GM18519 (cell line): ENCODE data around the gene TSSK6.

Experiments
- ATAC-seq: cut with Tn5 transposase; IDR thresholded peaks from one replicate; pipeline ENCODE4 v1.9.1; 2021; ENCODE audit warnings: mild to moderate bottlenecking, moderate library complexity; ENCODE audit not compliant: unreplicated experiment, low FRiP score

The TSSK6 gene

DNA sequence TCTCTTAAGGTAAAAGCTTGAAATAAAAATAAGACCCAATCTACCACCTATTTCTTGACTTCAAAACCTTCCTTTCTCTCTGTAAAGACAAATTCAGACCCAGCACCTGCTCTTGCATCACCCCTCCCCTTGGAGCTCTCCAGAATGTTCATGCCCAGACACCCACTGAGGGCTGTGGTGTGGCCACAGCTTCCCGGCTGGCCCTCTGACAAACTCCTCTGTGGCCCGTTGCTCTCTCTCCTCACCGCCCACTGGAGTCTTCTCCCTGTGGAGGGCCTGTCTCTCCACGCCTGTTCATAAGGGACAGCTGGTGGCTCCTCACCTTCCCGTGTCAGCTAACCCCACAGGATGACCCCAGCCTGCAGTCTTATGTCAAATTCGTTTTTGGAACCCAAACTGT is 49.1 kb downstream of the TSSK6 start:
- ATAC-seq: no peak

DNA sequence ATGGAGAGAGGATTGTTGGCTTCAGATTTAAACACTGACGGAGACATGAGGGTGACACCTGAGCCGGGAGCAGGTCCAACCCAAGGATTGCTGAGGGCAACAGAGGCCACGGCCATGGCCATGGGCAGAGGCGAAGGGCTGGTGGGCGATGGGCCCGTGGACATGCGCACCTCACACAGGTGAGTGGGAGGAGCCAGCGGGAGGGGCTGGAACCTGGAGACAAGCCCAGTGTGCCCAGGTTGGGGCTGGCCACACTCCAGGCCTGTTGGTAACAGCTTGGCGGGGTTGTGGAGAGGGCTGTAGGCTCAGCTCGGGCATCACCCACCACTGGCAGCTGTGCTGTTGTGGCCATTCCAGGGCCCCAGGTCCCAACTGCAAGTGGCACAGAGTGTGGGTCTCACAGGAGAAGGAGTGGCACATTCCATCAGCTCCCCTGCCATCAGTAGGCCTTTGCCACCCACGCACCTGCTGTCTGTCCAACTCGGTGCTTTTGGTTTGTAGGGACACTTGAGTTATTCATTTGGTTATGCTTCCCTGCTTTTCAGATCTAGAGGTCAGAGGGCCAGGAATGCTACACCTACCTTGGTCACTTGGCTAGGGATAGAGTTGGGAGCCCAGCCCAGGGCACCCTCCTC is 49.8 kb downstream of the TSSK6 start:
- no peak for ATAC-seq

DNA sequence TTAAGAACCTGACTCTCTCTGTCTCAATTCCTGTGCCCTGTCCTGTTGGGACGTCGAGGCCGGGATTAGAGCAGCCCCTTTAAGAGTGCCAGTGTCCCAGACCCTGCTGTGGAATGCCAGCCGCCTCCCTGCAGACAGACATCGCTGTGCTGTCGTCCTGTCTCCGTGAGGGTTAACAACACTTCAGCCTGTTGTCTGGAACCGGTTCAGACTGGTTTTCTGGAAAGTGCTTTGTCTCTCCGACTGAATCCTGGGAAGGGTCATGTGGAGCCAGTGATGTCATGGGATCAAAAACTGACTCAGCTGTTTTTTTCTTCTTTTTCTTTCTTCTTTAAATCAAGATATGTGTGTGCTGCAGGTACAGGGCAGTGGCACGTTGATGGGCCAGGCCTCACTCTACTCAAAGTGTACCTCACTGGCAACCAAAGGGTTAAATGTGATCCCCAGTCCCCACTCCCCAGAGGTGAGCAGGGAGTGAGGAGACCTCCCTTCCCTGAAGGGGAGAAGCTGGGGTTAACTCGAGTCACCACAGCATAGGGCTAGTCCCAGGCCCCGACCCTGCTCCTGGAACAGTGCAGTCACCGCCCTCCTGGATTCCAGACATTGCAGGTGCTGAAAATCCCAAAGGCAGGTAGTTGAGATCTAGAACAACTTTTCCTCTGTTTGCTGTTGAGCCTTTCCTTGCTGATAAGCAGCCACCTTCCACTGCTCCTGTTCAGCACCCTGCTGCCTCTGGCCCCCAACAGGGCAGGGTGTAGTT is 50.8 kb downstream of the TSSK6 start:
- no peak for ATAC-seq
